ENCODE data around the gene C3orf70. TPM values are rescaled to one million over a fixed set of nuclear protein-coding genes. Genes with fewer than 3 reads are reported as not detected.

C3orf70 gene, protein sequence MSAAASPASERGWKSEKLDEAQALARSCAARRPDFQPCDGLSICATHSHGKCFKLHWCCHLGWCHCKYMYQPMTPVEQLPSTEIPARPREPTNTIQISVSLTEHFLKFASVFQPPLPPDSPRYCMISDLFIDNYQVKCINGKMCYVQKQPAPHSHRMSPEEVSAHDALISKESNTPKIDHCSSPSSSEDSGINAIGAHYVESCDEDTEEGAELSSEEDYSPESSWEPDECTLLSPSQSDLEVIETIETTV
- total RNA-seq, result 0.50 and 0.74 TPM in 2 replicates

GRCh38 chr3:185152410-185153170, at the start of gene C3orf70:
Gene C3orf70, minus strand, starts transcription at chr3:185153060. Its CDS starts 237 bp downstream, at chr3:185152823.

Other genes with a start within 250 kb of the C3orf70 start
- 6.2 and 7.9 TPM in 2 replicates for gene EHHADH, start 101.0 kb upstream of the C3orf70 start, total RNA-seq
- gene MAP3K13, start 210.1 kb upstream of the C3orf70 start, total RNA-seq, result 11.3 TPM in 2 replicates